Gastroesophageal sphincter (tissue), 4 donors: ENCODE results near the gene CFAP58. TPM values are rescaled to one million over a fixed set of nuclear protein-coding genes. Genes with fewer than 3 reads are reported as not detected.
"Not testable (repeated sequence)": the region's sequence is repeated elsewhere in the genome, so short reads cannot be mapped to it uniquely, and the experiment has no call there.

Experiments used
- ATAC-seq: fragments of 150-250 bp; one replicate; pipeline ENCODE4 v1.9.1; 2016; ENCODE audit warnings: mild to moderate bottlenecking, moderate library complexity
- H3K27ac ChIP-seq, 4 donors: fragments of 200-600 bp; sonication (generic) in 3 of 4; 1 replicate in 3 of 4; 2 replicates in 1 of 4; pipeline ENCODE4 v1.5.1; 2016 to 2019
- H3K27me3 ChIP-seq: fragments of 200-600 bp; sonication (generic); one replicate; pipeline ENCODE4 v1.5.1; 2019
- H3K36me3 ChIP-seq, 2 donors: fragments of 200-600 bp; sonication (generic); one replicate each; pipeline ENCODE4 v1.5.1; 2019; ENCODE audit warnings: control low read depth in 1 of 2
- H3K4me1 ChIP-seq, 3 donors: fragments of 200-600 bp; sonication (generic); 1 replicate in 2 of 3; 2 replicates in 1 of 3; pipeline ENCODE4 v1.5.1; 2016 to 2019; ENCODE audit warnings: control low read depth in 2 of 3
- H3K4me3 ChIP-seq, 2 donors: fragments of 200-600 bp; sonication (generic); one replicate each; pipeline ENCODE4 v1.5.1; 2019; ENCODE audit warnings: mild to moderate bottlenecking in 1 of 2, moderate library complexity in 1 of 2
- H3K9me3 ChIP-seq, 3 donors: fragments of 200-600 bp; sonication (generic); one replicate each; pipeline ENCODE4 v1.5.1; 2017 to 2019; ENCODE audit warnings: control low read depth in 2 of 3
- EP300 ChIP-seq: sonication (generic); formaldehyde crosslinking; IDR thresholded peaks from one replicate; pipeline ENCODE4 v1.6.1; 2017; ENCODE audit warnings: antibody characterized with exemption, mild to moderate bottlenecking
- POLR2A ChIP-seq, 2 donors: fragments of 450-650 bp; IDR thresholded peaks; one replicate each; pipeline ENCODE4 v1.6.1; 2017; ENCODE audit warnings: antibody characterized with exemption in 2 of 2, mild to moderate bottlenecking in 2 of 2, moderate library complexity in 1 of 2
- POLR2AphosphoS5 ChIP-seq: sonication (generic); formaldehyde crosslinking; IDR thresholded peaks from one replicate; pipeline ENCODE4 v1.6.1; 2017; ENCODE audit warnings: antibody characterized with exemption
- WGBS, 2 donors: methylation state at CpG; one replicate each; pipeline ENCODE4 v1.1.5; 2018; ENCODE audit warnings: low coverage in 1 of 2; 5-methylcytosine and 5-hydroxymethylcytosine counted together
- total RNA-seq, 4 donors: library from RNA; depleted of rRNA; stranded (reverse); fragments of >200 nt; gene quantifications; one replicate each; pipeline ENCODE4 v1.1.0, GENCODE V29; 2016
- TF ChIP-seq, protein P1 (sequence below), 4 experiments: fragments of 200-600 bp in 2 of 4; fragments of 450-650 bp in 2 of 4; sonication (generic) in 1 of 4; IDR thresholded peaks; one replicate each; pipeline ENCODE4 v1.5.1; 2017 to 2019; ENCODE audit warnings: antibody characterized with exemption in 4 of 4, mild to moderate bottlenecking in 2 of 4, moderate library complexity in 2 of 4

CFAP58 gene
- total RNA-seq, 4 donors from 2014 or later = 0.27 to 1.6 (median 1.3) TPM

DNA sequence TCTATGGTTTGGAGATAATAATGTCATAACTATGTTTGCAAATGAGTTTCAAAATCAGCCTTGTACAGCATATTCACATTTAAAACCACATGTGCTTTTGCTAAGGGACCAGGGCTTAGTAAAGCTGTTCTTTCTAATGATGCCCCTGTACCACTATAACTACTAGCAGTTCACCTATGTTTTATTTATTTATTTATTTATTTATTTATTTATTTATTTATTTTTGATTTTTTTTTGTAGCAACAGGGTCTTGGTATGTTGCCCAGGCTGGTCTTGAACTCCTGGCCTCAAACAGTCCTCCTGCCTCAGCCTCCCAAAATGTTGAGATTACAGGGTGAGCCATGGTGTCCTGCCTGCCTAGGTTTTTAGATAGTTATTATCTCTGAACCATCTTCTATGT, 96.9 kb downstream of the CFAP58 start:
- no peak for ATAC-seq
- Histone ChIP-seq H3K9me3 (no peaks in the 10 kb centered on the region), H3K36me3 (no peaks in the 10 kb centered on the region), H3K27ac (no peak overlapping the region), H3K4me1 (no peaks in the 10 kb centered on the region), H3K27me3 (no peaks in the 10 kb centered on the region), H3K4me3 (no peak overlapping the region)
- TF ChIP-seq, protein P1, sequence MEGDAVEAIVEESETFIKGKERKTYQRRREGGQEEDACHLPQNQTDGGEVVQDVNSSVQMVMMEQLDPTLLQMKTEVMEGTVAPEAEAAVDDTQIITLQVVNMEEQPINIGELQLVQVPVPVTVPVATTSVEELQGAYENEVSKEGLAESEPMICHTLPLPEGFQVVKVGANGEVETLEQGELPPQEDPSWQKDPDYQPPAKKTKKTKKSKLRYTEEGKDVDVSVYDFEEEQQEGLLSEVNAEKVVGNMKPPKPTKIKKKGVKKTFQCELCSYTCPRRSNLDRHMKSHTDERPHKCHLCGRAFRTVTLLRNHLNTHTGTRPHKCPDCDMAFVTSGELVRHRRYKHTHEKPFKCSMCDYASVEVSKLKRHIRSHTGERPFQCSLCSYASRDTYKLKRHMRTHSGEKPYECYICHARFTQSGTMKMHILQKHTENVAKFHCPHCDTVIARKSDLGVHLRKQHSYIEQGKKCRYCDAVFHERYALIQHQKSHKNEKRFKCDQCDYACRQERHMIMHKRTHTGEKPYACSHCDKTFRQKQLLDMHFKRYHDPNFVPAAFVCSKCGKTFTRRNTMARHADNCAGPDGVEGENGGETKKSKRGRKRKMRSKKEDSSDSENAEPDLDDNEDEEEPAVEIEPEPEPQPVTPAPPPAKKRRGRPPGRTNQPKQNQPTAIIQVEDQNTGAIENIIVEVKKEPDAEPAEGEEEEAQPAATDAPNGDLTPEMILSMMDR (IDR thresholded peaks at IDR 0.05) = no peak
- no peak for TF ChIP-seq POLR2A (IDR thresholded peaks at IDR 0.05)

DNA sequence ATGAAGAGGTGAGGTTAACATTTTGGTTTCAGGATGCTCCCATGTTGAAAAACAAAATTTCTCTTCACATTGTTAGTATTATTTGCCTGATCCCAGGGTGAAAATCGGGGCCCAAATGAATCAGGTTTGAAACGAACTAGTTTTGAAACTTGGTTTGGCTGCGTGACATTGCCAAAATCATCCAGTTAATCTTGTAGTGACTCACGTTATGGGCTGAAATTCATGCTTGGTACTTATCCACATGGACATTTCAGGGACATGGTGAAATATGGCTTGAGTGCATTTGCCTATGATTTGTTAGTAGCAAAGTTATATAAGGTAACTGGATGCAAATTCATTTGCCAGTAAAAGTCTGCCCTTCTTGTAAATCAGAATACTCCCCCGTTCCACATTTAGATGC, 97.3 kb downstream of the CFAP58 start:
- no peak for ATAC-seq
- Histone ChIP-seq H3K4me3 (no peak overlapping the region), H3K27ac (no peak overlapping the region), H3K9me3 (no peaks in the 10 kb centered on the region), H3K4me1 (no peaks in the 10 kb centered on the region), H3K36me3 (no peaks in the 10 kb centered on the region), H3K27me3 (no peaks in the 10 kb centered on the region)
- WGBS, 2 donors = 80 to 100% methylated on average over 3 to 5 of the region's 5 CpGs
- TF ChIP-seq EP300 = no peak

DNA sequence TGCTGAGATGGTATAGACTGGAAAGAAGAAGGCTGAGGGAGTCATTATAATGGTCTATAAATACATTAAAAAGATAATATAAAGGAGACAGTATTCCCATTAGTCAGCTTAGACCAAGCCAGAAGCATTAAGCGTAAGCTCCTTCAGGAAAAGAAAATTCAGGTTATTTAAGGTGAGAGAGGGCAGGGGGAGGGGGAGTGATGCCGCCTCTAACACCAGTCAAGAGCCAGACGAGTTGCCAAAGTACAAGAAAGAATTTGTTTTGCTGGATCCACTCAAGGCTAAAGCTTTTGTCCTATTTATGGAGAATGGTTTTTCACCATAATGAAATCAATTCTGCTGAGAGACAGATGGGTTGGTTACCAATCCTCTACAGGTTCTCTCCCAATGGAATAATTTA, 99.3 kb downstream of the CFAP58 start:
- Histone ChIP-seq H3K36me3 (no peaks in the 10 kb centered on the region), H3K4me1 (no peaks in the 10 kb centered on the region), H3K4me3 (no peak overlapping the region), H3K9me3 (no peaks in the 10 kb centered on the region), H3K27ac (no peak overlapping the region), H3K27me3 (no peaks in the 10 kb centered on the region)
- WGBS, 2 donors = 71 to 73% methylated on average over 3 of the region's 3 CpGs
- TF ChIP-seq POLR2A (IDR thresholded peaks at IDR 0.05) (no peak), POLR2AphosphoS5 (no peak), EP300 (no peak)
- TF ChIP-seq, protein P1 (IDR thresholded peaks at IDR 0.05) = no peak
- ATAC-seq = no peak

DNA sequence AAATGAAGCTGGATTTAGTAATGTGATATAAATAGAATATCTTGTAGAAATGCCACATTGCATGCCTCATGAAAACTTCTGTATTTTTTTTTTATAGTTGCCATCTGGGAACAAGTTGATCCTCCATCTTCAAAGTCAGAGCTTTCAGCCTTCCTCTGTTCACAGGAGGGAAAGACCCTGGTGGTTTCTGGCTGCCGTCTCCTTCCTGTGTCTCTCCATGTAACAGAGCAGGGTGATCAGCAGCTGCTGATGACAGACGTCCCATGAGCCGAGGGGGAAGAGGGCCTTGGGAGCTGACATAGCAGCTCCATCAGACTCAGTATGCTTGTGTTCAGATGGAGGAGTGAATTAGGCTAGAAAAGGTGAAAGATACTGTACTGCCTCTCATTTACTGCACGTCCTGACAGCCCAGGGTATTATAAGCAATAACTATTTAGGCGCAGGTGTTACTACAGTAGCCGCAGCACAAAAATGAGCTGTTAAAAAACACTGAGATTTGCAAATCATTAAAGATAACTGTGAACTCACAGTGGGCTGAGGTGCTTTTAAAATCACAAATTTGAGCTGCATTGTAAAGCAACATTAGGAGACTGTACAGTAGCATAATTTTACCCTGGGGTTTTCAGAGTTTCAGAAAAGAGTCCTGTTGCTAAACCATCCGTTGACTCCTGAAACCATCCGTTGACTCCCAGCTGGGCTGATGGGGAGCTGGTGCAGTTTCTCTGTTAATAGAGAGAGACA, 103.3 kb downstream of the CFAP58 start:
- H3K36me3 ChIP-seq = no peaks in the 10 kb centered on the region
- 46 to 57% methylated on average over 4 to 6 of the region's 8 CpGs for WGBS, 2 donors
- no peaks in the 10 kb centered on the region for H3K9me3 ChIP-seq
- TF ChIP-seq POLR2A (IDR thresholded peaks at IDR 0.05) = no peak
- TF ChIP-seq, protein P1 (IDR thresholded peaks at IDR 0.05) = no peak
- TF ChIP-seq EP300 = no peak
- no peak for TF ChIP-seq POLR2AphosphoS5
- no peak overlapping the region for H3K27ac ChIP-seq
- H3K4me3 ChIP-seq = no peak overlapping the region
- H3K27me3 ChIP-seq = no peaks in the 10 kb centered on the region
- ATAC-seq = no peak
- no peaks in the 10 kb centered on the region for H3K4me1 ChIP-seq

DNA sequence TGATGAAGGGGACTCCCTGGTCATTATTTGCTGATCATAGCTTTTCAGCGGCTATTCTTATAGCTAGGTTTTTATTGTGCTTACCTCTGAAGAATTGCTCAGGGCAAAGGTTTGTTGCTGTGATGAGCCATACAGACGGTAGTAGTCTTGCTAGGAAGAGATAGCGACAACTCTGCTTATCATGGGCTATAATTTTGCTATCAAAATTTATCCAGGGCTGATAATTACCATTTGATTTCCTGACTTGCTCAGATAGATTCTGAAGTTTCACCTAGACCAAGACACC, 103.9 kb downstream of the CFAP58 start:
- no peaks in the 10 kb centered on the region for H3K36me3 ChIP-seq
- TF ChIP-seq EP300 = no peak
- H3K27me3 ChIP-seq = no peaks in the 10 kb centered on the region
- no peak for ATAC-seq
- H3K4me3 ChIP-seq = no peak overlapping the region
- no peak overlapping the region for H3K27ac ChIP-seq
- WGBS, 2 donors = 63 to 78% methylated on average over 3 of the region's 3 CpGs
- no peaks in the 10 kb centered on the region for H3K9me3 ChIP-seq
- H3K4me1 ChIP-seq = no peaks in the 10 kb centered on the region

DNA sequence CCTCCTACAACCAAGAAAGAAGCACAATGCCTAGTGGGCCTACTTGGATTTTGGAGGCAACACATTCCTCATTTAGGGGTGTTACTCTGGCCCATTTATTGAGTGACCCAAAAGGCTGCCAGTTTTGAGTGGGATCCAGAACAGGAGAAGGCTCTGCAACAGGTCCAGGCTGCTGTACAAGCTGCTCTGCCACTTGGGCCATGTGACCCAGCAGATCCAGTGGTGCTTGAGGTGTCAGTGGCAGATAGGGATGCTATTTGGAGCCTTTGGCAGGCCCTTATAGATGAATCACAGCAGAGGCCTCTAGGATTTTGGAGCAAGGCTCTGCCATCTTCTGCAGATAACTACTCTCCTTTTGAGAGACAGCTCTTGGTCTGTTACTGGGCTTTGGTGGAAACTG, 111.9 kb downstream of the CFAP58 start:
- not testable (repeated sequence) for H3K27ac ChIP-seq, H3K27me3 ChIP-seq, H3K4me3 ChIP-seq, ATAC-seq, H3K4me1 ChIP-seq, H3K36me3 ChIP-seq
- peaks cover 0 to 40% (median 0%) of the 10 kb centered on the region in 3 donors for H3K9me3 ChIP-seq

DNA sequence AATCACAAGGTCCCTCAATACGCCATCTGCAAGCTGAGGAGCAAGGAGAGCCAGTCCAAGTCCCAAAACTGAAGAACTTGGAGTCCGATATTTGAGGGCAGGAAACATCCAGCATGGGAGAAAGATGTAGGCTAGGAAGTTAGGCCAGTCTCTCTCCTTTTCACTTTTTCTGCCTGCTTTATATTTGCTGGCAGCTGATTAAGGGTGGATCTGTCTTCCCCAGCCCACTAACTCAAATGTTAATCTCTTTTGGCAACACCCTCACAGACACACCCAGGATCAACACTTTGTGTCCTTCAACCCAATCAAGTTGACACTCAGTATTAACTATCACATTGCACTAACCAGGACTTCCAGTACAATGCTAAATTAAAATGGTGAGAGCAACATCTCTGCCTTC, 115.2 kb downstream of the CFAP58 start:
- ATAC-seq = not testable (repeated sequence)

More for the DNA sequence above, 115.2 kb downstream of the CFAP58 start:
- H3K4me1 ChIP-seq, H3K36me3 ChIP-seq, H3K4me3 ChIP-seq, H3K27ac ChIP-seq, H3K27me3 ChIP-seq: not testable (repeated sequence)
- H3K9me3 ChIP-seq = peaks cover 0 to 28% (median 0%) of the 10 kb centered on the region in 3 donors
- WGBS, 2 donors = 90 to 100% methylated on average over 2 of the region's 2 CpGs
